Measurements from ENCODE around the gene MUSTN1. TPM values are rescaled to one million over a fixed set of nuclear protein-coding genes. Genes with fewer than 3 reads are reported as not detected.
A peak's percentile ranks its signal among the peaks of the same experiment; 100 is the strongest.

The MUSTN1 gene
- total RNA-seq, 1 experiment from 2014 or later, result not detected

DNA sequence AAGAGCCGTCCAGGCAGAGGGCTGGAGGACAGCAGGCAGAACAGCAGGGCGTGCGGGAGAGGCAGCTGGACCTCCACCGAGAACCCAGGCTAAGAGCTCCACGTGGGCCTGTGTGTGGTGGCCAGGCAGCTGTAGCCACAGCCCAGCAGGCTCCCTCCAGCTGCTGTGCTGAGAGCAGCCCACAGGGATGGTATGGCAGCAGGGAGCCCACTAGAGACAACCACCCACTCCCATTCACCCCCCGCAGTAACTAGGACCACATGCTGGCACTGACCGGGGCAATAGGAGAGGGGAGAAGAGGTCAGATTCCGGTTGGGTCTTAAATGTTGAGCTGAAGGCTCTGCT is 25.6 kb upstream of the MUSTN1 start:
- Histone ChIP-seq H3K27me3 (ENCODE audit: low read length) (no peaks in the 10 kb centered on the region), H3K27ac (ENCODE audit: low read length) (no peak overlapping the region), H3K4me1 (ENCODE audit: low read length) (no peaks in the 10 kb centered on the region), H3K9me2 (replicated peaks; ENCODE audit: insufficient read depth, low read length) (no peaks in the 10 kb centered on the region), H2AFZ (ENCODE audit: low read length) (no peak overlapping the region), H3K9me3 (ENCODE audit: low read length) (no peaks in the 10 kb centered on the region; the same call in 1 of the 2 replicates), H4K20me1 (ENCODE audit: insufficient read depth, low read depth, low read length) (no peaks in the 10 kb centered on the region), H3K9ac (ENCODE audit: low read length) (no peak overlapping the region), H3K79me2 (ENCODE audit: low read length) (peaks cover 14% of the 10 kb centered on the region; the same call in 1 of the 2 replicates), H3K4me3 (ENCODE audit: low read length) (no peak overlapping the region), H3K4me2 (ENCODE audit: low read depth, low read length, poor library complexity, severe bottlenecking) (no peak overlapping the region), H3K36me3 (ENCODE audit: insufficient read depth, low read length) (no peaks in the 10 kb centered on the region)
- no peak for DNase-seq

DNA sequence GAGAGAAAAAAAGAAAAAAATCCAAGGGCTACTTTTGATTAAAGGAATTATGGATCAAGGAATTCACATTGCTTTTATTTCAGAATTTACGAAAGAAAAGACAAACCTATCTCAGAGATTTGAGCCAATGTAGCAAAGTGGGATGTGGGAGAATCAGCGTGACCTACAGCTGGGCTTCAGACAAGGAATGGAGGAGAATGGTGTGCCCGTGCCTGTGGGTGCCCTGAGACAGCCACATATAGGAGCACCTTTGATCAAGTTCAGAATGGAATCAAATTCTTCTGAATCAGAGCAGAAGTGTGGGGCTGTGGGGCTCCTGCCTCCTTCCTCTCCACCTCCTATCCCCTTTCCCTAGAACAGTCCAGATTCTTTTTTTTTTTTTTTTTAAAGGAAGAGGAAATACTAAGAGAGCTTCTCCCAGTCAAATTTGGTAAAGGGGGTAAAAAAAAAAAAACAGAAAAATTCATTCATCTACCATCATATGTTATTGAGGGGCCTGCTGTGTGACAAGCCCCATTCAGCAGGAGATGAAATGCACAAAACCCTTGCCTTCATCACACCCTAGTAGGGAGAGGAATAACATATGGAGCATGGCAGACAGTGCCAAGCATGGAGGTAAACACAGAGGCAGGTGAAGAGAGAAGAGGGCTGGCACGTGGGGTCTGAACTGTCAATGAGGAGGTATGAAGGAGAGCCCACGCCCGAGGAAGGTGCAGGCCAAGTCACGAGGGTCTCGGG is 25.0 kb upstream of the MUSTN1 start:
- H3K9ac ChIP-seq (ENCODE audit: low read length), result no peak overlapping the region
- no peaks in the 10 kb centered on the region for H3K4me1 ChIP-seq (ENCODE audit: low read length)
- no peak overlapping the region for H3K27ac ChIP-seq (ENCODE audit: low read length)
- no peaks in the 10 kb centered on the region for H4K20me1 ChIP-seq (ENCODE audit: insufficient read depth, low read depth, low read length)
- no peak overlapping the region for H3K4me3 ChIP-seq (ENCODE audit: low read length)
- no peaks in the 10 kb centered on the region for H3K27me3 ChIP-seq (ENCODE audit: low read length)
- no peak overlapping the region for H3K4me2 ChIP-seq (ENCODE audit: low read depth, low read length, poor library complexity, severe bottlenecking)
- no peak overlapping the region for H2AFZ ChIP-seq (ENCODE audit: low read length)
- H3K36me3 ChIP-seq (ENCODE audit: insufficient read depth, low read length), result no peaks in the 10 kb centered on the region
- peaks cover 14% of the 10 kb centered on the region; the same call in 1 of the 2 replicates for H3K79me2 ChIP-seq (ENCODE audit: low read length)
- H3K9me2 ChIP-seq (replicated peaks; ENCODE audit: insufficient read depth, low read length), result no peaks in the 10 kb centered on the region
- no peak for DNase-seq
- no peaks in the 10 kb centered on the region for H3K9me3 ChIP-seq (ENCODE audit: low read length)

DNA sequence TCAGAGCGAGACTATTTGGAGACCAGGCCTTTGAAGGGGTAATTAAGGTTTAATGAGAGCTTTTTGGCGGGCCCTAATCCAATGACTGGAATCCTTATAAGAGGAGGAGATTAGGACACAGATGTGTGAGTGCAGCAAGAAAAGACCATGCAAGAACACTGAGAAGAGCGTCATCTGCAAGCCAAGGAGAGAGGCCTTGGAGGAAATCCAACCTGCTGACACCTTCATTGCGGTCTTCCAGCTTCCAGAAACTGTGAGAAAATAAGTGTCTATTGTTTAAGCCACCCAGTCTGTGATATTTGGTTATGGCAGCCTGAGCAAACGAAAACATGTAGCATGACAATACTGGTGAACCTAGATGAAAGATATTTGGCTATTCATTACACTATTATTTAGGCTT is 23.0 kb upstream of the MUSTN1 start:
- H3K4me2 ChIP-seq (ENCODE audit: low read depth, low read length, poor library complexity, severe bottlenecking), result no peak overlapping the region
- no peak overlapping the region for H3K4me3 ChIP-seq (ENCODE audit: low read length)
- H3K36me3 ChIP-seq (ENCODE audit: insufficient read depth, low read length), result no peaks in the 10 kb centered on the region
- no peaks in the 10 kb centered on the region for H3K9me3 ChIP-seq (ENCODE audit: low read length)
- no peak for DNase-seq
- no peak overlapping the region for H2AFZ ChIP-seq (ENCODE audit: low read length)
- no peaks in the 10 kb centered on the region for H3K9me2 ChIP-seq (replicated peaks; ENCODE audit: insufficient read depth, low read length)
- no peaks in the 10 kb centered on the region for H4K20me1 ChIP-seq (ENCODE audit: insufficient read depth, low read depth, low read length)
- H3K27me3 ChIP-seq (ENCODE audit: low read length), result no peaks in the 10 kb centered on the region
- H3K9ac ChIP-seq (ENCODE audit: low read length), result no peak overlapping the region
- H3K79me2 ChIP-seq (ENCODE audit: low read length), result peaks cover 10% of the 10 kb centered on the region; the same call in 1 of the 2 replicates
- no peaks in the 10 kb centered on the region for H3K4me1 ChIP-seq (ENCODE audit: low read length)
- no peak overlapping the region for H3K27ac ChIP-seq (ENCODE audit: low read length)

DNA sequence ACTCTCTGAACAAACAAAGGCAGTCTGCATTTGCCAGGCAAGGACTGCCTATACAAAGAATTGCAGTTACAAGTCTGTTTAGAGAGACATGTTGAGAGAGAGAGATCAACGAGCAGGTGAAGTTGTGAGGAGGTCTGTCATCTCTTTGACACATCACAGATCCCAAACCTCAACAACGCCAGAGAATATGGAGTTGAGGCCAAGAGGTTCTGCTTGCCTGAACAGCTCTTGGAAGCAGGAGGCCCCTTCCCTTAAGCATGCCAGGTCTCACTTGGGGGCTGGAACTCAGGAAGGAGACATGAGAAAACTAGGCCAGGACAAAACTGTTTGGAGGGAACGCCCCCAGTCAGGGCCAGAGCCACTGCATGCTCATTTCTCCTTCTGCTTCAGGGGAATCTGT is 22.3 kb upstream of the MUSTN1 start:
- H3K4me3 ChIP-seq (ENCODE audit: low read length), result no peak overlapping the region
- H3K79me2 ChIP-seq (ENCODE audit: low read length), result peaks cover 6% of the 10 kb centered on the region; the same call in 1 of the 2 replicates
- H3K9ac ChIP-seq (ENCODE audit: low read length), result no peak overlapping the region
- H3K9me3 ChIP-seq (ENCODE audit: low read length), result no peaks in the 10 kb centered on the region
- H3K9me2 ChIP-seq (replicated peaks; ENCODE audit: insufficient read depth, low read length), result no peaks in the 10 kb centered on the region
- H3K4me2 ChIP-seq (ENCODE audit: low read depth, low read length, poor library complexity, severe bottlenecking), result no peak overlapping the region
- no peaks in the 10 kb centered on the region for H4K20me1 ChIP-seq (ENCODE audit: insufficient read depth, low read depth, low read length)
- H3K36me3 ChIP-seq (ENCODE audit: insufficient read depth, low read length), result no peaks in the 10 kb centered on the region
- no peak for DNase-seq
- H2AFZ ChIP-seq (ENCODE audit: low read length), result no peak overlapping the region
- no peaks in the 10 kb centered on the region for H3K4me1 ChIP-seq (ENCODE audit: low read length)
- H3K27ac ChIP-seq (ENCODE audit: low read length), result no peak overlapping the region
- no peaks in the 10 kb centered on the region for H3K27me3 ChIP-seq (ENCODE audit: low read length)

DNA sequence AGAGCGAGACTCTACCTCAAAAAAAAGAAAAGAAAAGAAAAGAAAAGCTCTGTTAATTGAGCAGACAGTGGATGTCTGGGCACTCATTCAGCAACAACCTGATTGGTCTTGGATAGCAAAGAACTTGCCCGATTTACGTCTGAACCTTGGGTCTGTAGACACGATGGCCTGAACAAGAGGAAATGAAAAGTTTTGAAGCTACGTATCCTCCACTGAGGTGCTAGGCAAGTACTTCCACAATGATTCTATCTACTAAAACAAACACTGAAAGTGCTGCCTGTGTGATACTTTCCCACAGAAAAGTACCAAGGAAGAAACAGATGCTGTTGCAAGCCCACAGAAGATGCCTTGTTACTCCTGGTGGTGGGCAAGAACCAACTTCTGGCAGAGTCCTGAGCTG is 21.8 kb upstream of the MUSTN1 start:
- peaks cover 3% of the 10 kb centered on the region; the same call in 1 of the 2 replicates for H3K36me3 ChIP-seq (ENCODE audit: insufficient read depth, low read length)
- peaks cover 6% of the 10 kb centered on the region; the same call in 1 of the 2 replicates for H3K79me2 ChIP-seq (ENCODE audit: low read length)
- H3K27me3 ChIP-seq (ENCODE audit: low read length), result no peaks in the 10 kb centered on the region
- no peaks in the 10 kb centered on the region for H3K9me3 ChIP-seq (ENCODE audit: low read length)
- no peaks in the 10 kb centered on the region for H3K9me2 ChIP-seq (replicated peaks; ENCODE audit: insufficient read depth, low read length)
- DNase-seq, result no peak
- no peak overlapping the region for H3K27ac ChIP-seq (ENCODE audit: low read length)
- no peaks in the 10 kb centered on the region for H4K20me1 ChIP-seq (ENCODE audit: insufficient read depth, low read depth, low read length)
- no peak overlapping the region for H3K4me3 ChIP-seq (ENCODE audit: low read length)
- H3K9ac ChIP-seq (ENCODE audit: low read length), result no peak overlapping the region
- no peak overlapping the region for H3K4me2 ChIP-seq (ENCODE audit: low read depth, low read length, poor library complexity, severe bottlenecking)
- no peaks in the 10 kb centered on the region for H3K4me1 ChIP-seq (ENCODE audit: low read length)
- H2AFZ ChIP-seq (ENCODE audit: low read length), result no peak overlapping the region

DNA sequence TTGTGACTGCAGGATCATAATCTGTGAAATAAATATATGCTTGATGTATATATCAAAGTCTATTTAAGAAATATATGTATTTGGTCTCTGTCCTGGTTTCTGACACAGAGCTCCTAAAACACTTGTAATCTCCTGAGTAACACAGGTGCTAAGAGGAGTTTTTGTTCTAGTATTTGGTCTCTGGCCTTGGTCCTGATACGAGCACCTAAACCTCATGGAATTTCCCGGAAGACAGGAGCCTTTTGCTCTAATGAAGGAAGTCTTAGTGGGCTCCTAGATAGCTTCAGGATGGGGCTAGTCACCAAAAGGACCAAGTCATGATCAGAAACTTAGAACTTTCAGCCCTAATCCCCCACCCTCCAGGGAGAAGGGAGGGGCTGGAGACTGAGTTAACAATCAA is 19.2 kb upstream of the MUSTN1 start:
- Histone ChIP-seq H3K36me3 (ENCODE audit: insufficient read depth, low read length) (peaks cover 3% of the 10 kb centered on the region; the same call in 1 of the 2 replicates), H3K9ac (ENCODE audit: low read length) (no peak overlapping the region), H3K9me3 (ENCODE audit: low read length) (no peaks in the 10 kb centered on the region), H3K27ac (ENCODE audit: low read length) (no peak overlapping the region), H2AFZ (ENCODE audit: low read length) (no peak overlapping the region), H3K27me3 (ENCODE audit: low read length) (no peaks in the 10 kb centered on the region), H4K20me1 (ENCODE audit: insufficient read depth, low read depth, low read length) (no peaks in the 10 kb centered on the region), H3K4me2 (ENCODE audit: low read depth, low read length, poor library complexity, severe bottlenecking) (no peak overlapping the region), H3K9me2 (replicated peaks; ENCODE audit: insufficient read depth, low read length) (no peaks in the 10 kb centered on the region), H3K4me3 (ENCODE audit: low read length) (no peak overlapping the region), H3K4me1 (ENCODE audit: low read length) (no peaks in the 10 kb centered on the region), H3K79me2 (ENCODE audit: low read length) (peaks cover 4% of the 10 kb centered on the region; the same call in 1 of the 2 replicates)
- no peak for DNase-seq

DNA sequence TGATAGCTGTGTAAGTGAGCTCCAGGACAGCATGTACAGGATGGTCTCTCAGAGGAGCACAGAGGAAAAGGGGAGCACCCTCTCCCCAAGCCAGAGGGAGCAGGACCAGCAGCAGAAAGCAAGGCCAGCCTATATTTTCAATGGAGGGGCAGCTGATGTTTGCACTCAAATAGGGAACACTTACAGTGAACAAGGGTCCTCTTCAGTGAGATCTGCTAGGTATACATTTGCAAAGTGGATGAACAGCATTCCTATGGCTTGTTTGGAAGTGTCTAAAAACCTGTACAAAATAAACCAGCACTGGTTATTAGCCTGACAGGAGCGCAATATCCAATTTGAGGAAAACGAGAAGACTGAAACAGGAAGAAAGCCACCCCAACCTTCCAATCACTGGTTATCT is 17.6 kb upstream of the MUSTN1 start:
- Histone ChIP-seq H3K79me2 (ENCODE audit: low read length) (peaks cover 4% of the 10 kb centered on the region; the same call in 1 of the 2 replicates), H3K4me2 (ENCODE audit: low read depth, low read length, poor library complexity, severe bottlenecking) (no peak overlapping the region), H4K20me1 (ENCODE audit: insufficient read depth, low read depth, low read length) (no peaks in the 10 kb centered on the region), H2AFZ (ENCODE audit: low read length) (no peak overlapping the region), H3K27ac (ENCODE audit: low read length) (no peak overlapping the region), H3K9me3 (ENCODE audit: low read length) (no peaks in the 10 kb centered on the region), H3K27me3 (ENCODE audit: low read length) (no peaks in the 10 kb centered on the region), H3K4me1 (ENCODE audit: low read length) (no peaks in the 10 kb centered on the region), H3K9me2 (replicated peaks; ENCODE audit: insufficient read depth, low read length) (no peaks in the 10 kb centered on the region), H3K36me3 (ENCODE audit: insufficient read depth, low read length) (peaks cover 3% of the 10 kb centered on the region; the same call in 1 of the 2 replicates), H3K9ac (ENCODE audit: low read length) (no peak overlapping the region), H3K4me3 (ENCODE audit: low read length) (no peak overlapping the region)
- no peak for DNase-seq

DNA sequence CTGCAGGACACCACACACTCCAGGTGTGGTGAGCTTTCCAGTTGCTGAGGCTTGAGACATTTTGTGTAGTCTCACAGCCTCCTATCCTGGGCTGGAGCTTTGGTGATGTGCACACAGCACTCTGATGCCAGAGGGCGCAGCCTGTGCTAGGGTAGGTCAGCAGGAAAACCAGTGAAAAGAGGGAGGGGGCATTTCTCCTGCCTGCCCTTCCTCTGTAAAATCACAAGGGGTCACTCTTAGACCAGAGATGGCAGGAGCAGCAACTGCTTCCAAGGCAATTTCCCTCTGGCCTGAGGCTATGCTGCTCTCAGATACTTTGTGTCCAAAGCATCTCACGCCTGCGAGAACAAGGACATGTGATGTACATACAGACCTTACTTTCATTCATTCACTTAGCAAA is 16.5 kb upstream of the MUSTN1 start:
- no peaks in the 10 kb centered on the region for H3K9me2 ChIP-seq (replicated peaks; ENCODE audit: insufficient read depth, low read length)
- no peaks in the 10 kb centered on the region for H4K20me1 ChIP-seq (ENCODE audit: insufficient read depth, low read depth, low read length)
- no peaks in the 10 kb centered on the region for H3K4me1 ChIP-seq (ENCODE audit: low read length)
- peak; percentile 78 for DNase-seq
- H3K27me3 ChIP-seq (ENCODE audit: low read length), result no peaks in the 10 kb centered on the region
- peaks cover 3% of the 10 kb centered on the region; the same call in 1 of the 2 replicates for H3K36me3 ChIP-seq (ENCODE audit: insufficient read depth, low read length)
- H3K4me3 ChIP-seq (ENCODE audit: low read length), result no peak overlapping the region
- H2AFZ ChIP-seq (ENCODE audit: low read length), result no peak overlapping the region
- no peaks in the 10 kb centered on the region for H3K79me2 ChIP-seq (ENCODE audit: low read length)
- no peak overlapping the region for H3K4me2 ChIP-seq (ENCODE audit: low read depth, low read length, poor library complexity, severe bottlenecking)
- H3K9me3 ChIP-seq (ENCODE audit: low read length), result no peaks in the 10 kb centered on the region
- no peak overlapping the region for H3K27ac ChIP-seq (ENCODE audit: low read length)
- no peak overlapping the region for H3K9ac ChIP-seq (ENCODE audit: low read length)
